ENCODE data around the gene IL17RA. TPM values are rescaled to one million over a fixed set of nuclear protein-coding genes. Genes with fewer than 3 reads are reported as not detected.

Gene IL17RA
- polyA plus RNA-seq, 1 experiment: 20.3 TPM

DNA sequence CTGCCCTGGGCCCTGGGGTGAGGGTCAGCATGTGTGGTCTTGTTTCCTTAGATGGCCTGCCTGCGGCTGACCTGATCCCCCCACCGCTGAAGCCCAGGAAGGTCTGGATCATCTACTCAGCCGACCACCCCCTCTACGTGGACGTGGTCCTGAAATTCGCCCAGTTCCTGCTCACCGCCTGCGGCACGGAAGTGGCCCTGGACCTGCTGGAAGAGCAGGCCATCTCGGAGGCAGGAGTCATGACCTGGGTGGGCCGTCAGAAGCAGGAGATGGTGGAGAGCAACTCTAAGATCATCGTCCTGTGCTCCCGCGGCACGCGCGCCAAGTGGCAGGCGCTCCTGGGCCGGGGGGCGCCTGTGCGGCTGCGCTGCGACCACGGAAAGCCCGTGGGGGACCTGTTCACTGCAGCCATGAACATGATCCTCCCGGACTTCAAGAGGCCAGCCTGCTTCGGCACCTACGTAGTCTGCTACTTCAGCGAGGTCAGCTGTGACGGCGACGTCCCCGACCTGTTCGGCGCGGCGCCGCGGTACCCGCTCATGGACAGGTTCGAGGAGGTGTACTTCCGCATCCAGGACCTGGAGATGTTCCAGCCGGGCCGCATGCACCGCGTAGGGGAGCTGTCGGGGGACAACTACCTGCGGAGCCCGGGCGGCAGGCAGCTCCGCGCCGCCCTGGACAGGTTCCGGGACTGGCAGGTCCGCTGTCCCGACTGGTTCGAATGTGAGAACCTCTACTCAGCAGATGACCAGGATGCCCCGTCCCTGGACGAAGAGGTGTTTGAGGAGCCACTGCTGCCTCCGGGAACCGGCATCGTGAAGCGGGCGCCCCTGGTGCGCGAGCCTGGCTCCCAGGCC lies 23.7 kb downstream of the IL17RA start:
- ChIA-PET POLR2A (no interaction called here), CTCF (interaction anchor here (0.6 kb wide), 1 partner anchor 284 kb away, joined by 3 read pairs; no protein-coding TSS in a partner anchor)
- TF ChIP-seq, protein P1, sequence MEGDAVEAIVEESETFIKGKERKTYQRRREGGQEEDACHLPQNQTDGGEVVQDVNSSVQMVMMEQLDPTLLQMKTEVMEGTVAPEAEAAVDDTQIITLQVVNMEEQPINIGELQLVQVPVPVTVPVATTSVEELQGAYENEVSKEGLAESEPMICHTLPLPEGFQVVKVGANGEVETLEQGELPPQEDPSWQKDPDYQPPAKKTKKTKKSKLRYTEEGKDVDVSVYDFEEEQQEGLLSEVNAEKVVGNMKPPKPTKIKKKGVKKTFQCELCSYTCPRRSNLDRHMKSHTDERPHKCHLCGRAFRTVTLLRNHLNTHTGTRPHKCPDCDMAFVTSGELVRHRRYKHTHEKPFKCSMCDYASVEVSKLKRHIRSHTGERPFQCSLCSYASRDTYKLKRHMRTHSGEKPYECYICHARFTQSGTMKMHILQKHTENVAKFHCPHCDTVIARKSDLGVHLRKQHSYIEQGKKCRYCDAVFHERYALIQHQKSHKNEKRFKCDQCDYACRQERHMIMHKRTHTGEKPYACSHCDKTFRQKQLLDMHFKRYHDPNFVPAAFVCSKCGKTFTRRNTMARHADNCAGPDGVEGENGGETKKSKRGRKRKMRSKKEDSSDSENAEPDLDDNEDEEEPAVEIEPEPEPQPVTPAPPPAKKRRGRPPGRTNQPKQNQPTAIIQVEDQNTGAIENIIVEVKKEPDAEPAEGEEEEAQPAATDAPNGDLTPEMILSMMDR (IDR thresholded peaks at IDR 0.05; ENCODE audit: low read depth, low read length): no peak
- H3K27me3 ChIP-seq (ENCODE audit: control insufficient read depth, insufficient read depth, low read length): no peaks in the 10 kb centered on the region
- H3K4me3 ChIP-seq (ENCODE audit: low read depth, low read length): no peak overlapping the region
- no peak for DNase-seq (ENCODE audit: low read depth, low spot score)
- H3K9me3 ChIP-seq (ENCODE audit: control insufficient read depth, insufficient read depth, low read length): no peaks in the 10 kb centered on the region
- no peak overlapping the region for H3K27ac ChIP-seq (ENCODE audit: low read depth, low read length)

DNA sequence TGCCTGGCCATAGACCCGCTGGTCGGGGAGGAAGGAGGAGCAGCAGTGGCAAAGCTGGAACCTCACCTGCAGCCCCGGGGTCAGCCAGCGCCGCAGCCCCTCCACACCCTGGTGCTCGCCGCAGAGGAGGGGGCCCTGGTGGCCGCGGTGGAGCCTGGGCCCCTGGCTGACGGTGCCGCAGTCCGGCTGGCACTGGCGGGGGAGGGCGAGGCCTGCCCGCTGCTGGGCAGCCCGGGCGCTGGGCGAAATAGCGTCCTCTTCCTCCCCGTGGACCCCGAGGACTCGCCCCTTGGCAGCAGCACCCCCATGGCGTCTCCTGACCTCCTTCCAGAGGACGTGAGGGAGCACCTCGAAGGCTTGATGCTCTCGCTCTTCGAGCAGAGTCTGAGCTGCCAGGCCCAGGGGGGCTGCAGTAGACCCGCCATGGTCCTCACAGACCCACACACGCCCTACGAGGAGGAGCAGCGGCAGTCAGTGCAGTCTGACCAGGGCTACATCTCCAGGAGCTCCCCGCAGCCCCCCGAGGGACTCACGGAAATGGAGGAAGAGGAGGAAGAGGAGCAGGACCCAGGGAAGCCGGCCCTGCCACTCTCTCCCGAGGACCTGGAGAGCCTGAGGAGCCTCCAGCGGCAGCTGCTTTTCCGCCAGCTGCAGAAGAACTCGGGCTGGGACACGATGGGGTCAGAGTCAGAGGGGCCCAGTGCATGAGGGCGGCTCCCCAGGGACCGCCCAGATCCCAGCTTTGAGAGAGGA lies 24.5 kb downstream of the IL17RA start:
- Histone ChIP-seq H3K27me3 (ENCODE audit: control insufficient read depth, insufficient read depth, low read length) (no peaks in the 10 kb centered on the region), H3K27ac (ENCODE audit: low read depth, low read length) (no peak overlapping the region), H3K9me3 (ENCODE audit: control insufficient read depth, insufficient read depth, low read length) (no peaks in the 10 kb centered on the region), H3K4me3 (ENCODE audit: low read depth, low read length) (no peak overlapping the region)
- ChIA-PET CTCF (interaction anchor here (1.2 kb wide), 1 partner anchor 14 kb away, joined by 3 read pairs; no protein-coding TSS in a partner anchor), POLR2A (no interaction called here)
- TF ChIP-seq, protein P1 (IDR thresholded peaks at IDR 0.05; ENCODE audit: low read depth, low read length): no peak
- no peak for DNase-seq (ENCODE audit: low read depth, low spot score)

DNA sequence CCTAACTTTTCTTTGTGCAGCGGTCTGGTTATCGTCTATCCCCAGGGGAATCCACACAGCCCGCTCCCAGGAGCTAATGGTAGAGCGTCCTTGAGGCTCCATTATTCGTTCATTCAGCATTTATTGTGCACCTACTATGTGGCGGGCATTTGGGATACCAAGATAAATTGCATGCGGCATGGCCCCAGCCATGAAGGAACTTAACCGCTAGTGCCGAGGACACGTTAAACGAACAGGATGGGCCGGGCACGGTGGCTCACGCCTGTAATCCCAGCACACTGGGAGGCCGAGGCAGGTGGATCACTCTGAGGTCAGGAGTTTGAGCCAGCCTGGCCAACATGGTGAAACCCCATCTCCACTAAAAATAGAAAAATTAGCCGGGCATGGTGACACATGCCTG lies 25.2 kb downstream of the IL17RA start:
- no peak for DNase-seq (ENCODE audit: low read depth, low spot score)
- ChIA-PET CTCF (interaction anchor here (0.6 to 1.5 kb wide), 3 partner anchors 14 to 62 kb away, joined by 3 to 8 read pairs (median 3); no protein-coding TSS in a partner anchor), POLR2A (no interaction called here)
- H3K27me3 ChIP-seq (ENCODE audit: control insufficient read depth, insufficient read depth, low read length): no peaks in the 10 kb centered on the region
- H3K9me3 ChIP-seq (ENCODE audit: control insufficient read depth, insufficient read depth, low read length): no peaks in the 10 kb centered on the region
- H3K4me3 ChIP-seq (ENCODE audit: low read depth, low read length): no peak overlapping the region
- no peak overlapping the region for H3K27ac ChIP-seq (ENCODE audit: low read depth, low read length)
- TF ChIP-seq, protein P1 (IDR thresholded peaks at IDR 0.05; ENCODE audit: low read depth, low read length): no peak

DNA sequence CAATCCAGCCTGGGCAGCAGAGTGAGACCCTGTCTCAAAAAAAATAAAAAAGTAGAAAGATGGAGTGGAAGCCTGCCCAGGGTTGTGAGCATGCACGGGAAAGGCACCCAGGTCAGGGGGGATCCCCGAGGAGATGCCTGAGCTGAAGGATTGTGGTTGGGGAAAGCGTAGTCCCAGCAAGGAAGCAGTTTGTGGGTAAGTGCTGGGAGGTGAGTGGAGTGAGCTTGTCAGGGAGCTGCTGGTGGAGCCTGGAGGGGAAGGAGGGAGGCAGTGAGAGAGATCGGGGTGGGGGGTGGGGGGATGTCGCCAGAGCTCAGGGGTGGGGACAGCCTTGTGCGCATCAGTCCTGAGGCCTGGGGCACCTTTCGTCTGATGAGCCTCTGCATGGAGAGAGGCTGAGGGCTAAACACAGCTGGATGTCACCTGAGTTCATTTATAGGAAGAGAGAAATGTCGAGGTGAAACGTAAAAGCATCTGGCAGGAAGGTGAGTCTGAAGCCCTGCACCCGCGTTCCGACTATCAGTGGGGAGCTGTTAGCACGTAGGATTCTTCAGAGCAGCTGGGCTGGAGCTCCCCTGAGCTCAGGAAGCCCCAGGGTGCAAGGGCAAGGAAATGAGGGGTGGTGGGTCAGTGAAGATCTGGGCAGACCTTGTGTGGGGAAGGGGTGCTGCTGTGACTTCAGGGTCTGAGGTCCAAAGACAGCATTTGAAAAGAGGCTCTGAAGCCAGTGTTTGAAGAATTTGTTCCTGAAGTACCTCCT lies 26.2 kb downstream of the IL17RA start:
- H3K27ac ChIP-seq (ENCODE audit: low read depth, low read length): no peak overlapping the region
- POLR2A ChIA-PET: interaction anchor here (0.6 to 0.7 kb wide), 2 partner anchors 19 to 765 kb away, joined by 3 to 4 read pairs; no protein-coding TSS in a partner anchor
- TF ChIP-seq, protein P1 (IDR thresholded peaks at IDR 0.05; ENCODE audit: low read depth, low read length): no peak
- DNase-seq (ENCODE audit: low read depth, low spot score): no peak
- H3K9me3 ChIP-seq (ENCODE audit: control insufficient read depth, insufficient read depth, low read length): no peaks in the 10 kb centered on the region
- H3K27me3 ChIP-seq (ENCODE audit: control insufficient read depth, insufficient read depth, low read length): no peaks in the 10 kb centered on the region
- CTCF ChIA-PET: interaction anchor here (0.6 to 1.5 kb wide), 4 partner anchors 37 to 448 kb away, joined by 3 to 8 read pairs (median 4); no protein-coding TSS in a partner anchor
- H3K4me3 ChIP-seq (ENCODE audit: low read depth, low read length): no peak overlapping the region

Measured in AG04450 (cell line).